BE2C (cell line): ENCODE measurements around the gene RUFY4.

Experiments
- DNase-seq: peaks from one replicate; pipeline ENCODE4 v3.0.0-alpha.2; 2020
- H3K27me3 ChIP-seq: fragments of 250-450 bp; sonication (Bioruptor Pico); 2 replicates; pipeline ENCODE4 v1.5.1; 2020; ENCODE audit warnings: mild to moderate bottlenecking
- H3K36me3 ChIP-seq: fragments of 250-450 bp; sonication (Bioruptor Pico); 2 replicates; pipeline ENCODE4 v1.5.1; 2020; ENCODE audit warnings: mild to moderate bottlenecking
- H3K4me1 ChIP-seq: fragments of 250-450 bp; sonication (Bioruptor Pico); 2 replicates; pipeline ENCODE4 v1.5.1; 2020
- H3K4me3 ChIP-seq: 2 replicates; pipeline ENCODE4 v1.5.1; 2011; ENCODE audit warnings: low read depth, low read length
- H3K9me3 ChIP-seq: fragments of 250-450 bp; sonication (Bioruptor Pico); 2 replicates; pipeline ENCODE4 v1.5.1; 2020
- CTCF ChIP-seq: IDR thresholded peaks from 2 replicates; pipeline ENCODE4 v1.5.1; 2012; ENCODE audit warnings: mild to moderate bottlenecking, low read depth, low read length

The RUFY4 gene

DNA sequence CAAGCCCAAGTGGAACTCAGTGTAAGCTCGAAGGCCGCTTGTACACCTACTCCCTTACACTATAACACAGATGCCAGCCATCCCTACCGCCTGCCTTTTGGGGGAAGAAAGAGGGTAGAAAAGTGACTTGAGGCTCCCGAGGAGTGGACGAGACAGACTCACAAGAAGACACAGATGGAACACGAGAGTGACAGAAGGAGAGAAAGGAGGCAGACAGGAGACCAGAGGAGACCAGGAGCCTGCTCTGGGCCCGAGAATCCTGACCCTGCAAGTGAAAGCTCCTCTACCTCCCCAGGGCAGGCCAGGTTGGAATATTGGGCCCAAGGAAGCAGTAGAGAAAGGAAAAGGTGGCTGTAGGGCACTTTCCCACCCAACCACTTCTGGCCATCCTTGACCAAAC, 42.8 kb upstream of the RUFY4 start:
- TF ChIP-seq CTCF = no peak
- Histone ChIP-seq H3K4me3 (no peak overlapping the region), H3K27me3 (no peaks in the 10 kb centered on the region), H3K36me3 (no peaks in the 10 kb centered on the region), H3K4me1 (0 out of 2 replicates have a peak, but pooled peaks cover 2% of the 10 kb centered on the region), H3K9me3 (no peaks in the 10 kb centered on the region)
- DNase-seq = no peak

DNA sequence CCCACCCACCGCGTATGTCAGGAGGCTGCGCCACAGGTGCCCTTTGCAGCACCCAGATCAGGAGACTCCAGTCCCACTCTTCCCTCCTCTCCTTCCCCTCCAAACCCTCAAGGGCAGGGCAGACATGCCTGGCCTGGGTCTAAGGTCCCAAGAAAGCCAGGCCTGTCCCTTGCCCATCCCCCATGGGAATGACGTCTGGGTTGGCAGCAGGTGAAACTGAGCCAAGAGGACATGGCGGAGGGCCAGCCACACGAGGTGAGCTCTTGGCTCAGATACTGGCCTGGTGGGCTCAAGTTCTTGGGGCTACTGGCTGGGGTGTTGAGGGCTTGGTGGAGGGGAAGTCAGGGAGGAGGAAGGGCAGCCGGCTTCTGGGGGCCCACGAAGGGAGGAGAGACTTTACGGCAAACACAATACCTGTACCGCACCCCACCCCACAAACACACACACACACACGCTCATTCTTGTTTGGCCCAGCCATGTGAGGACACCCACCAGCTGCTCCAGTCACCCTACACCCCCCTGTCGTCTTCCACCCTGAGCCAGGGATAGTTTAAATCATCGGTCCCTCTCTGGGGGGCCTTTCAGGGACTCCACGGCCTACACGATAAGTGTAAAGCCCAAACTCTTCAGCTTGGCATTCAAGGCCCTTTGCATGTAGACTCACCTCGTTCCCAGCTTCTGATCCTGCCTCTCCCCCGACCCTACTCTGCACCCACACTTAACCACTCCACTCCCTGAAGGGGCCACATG, 42.2 kb upstream of the RUFY4 start:
- no peak for TF ChIP-seq CTCF
- H3K27me3 ChIP-seq = no peaks in the 10 kb centered on the region
- peaks cover 8% of the 10 kb centered on the region for H3K4me1 ChIP-seq
- peak; percentile 18 for DNase-seq
- no peak overlapping the region for H3K4me3 ChIP-seq
- H3K9me3 ChIP-seq = no peaks in the 10 kb centered on the region
- no peaks in the 10 kb centered on the region for H3K36me3 ChIP-seq

- Histone ChIP-seq H3K4me1 (peaks cover 15% of the 10 kb centered on the region), H3K27me3 (no peaks in the 10 kb centered on the region), H3K36me3 (no peaks in the 10 kb centered on the region), H3K4me3 (no peak overlapping the region), H3K9me3 (no peaks in the 10 kb centered on the region)
- TF ChIP-seq CTCF = no peak
- no peak for DNase-seq
Measured at GRCh38 chr2:218027426-218028188, 41.4 kb upstream of the RUFY4 start.

GRCh38 chr2:218028189-218028495, 40.9 kb upstream of the RUFY4 start:
- TF ChIP-seq CTCF = no peak
- Histone ChIP-seq H3K36me3 (no peaks in the 10 kb centered on the region), H3K4me3 (no peak overlapping the region), H3K9me3 (no peaks in the 10 kb centered on the region), H3K27me3 (no peaks in the 10 kb centered on the region), H3K4me1 (peaks cover 21% of the 10 kb centered on the region)
- no peak for DNase-seq

- no peak for TF ChIP-seq CTCF
- H3K36me3 ChIP-seq = no peaks in the 10 kb centered on the region
- no peak for DNase-seq
- H3K27me3 ChIP-seq = no peaks in the 10 kb centered on the region
- no peak overlapping the region for H3K4me3 ChIP-seq
- H3K4me1 ChIP-seq = peaks cover 27% of the 10 kb centered on the region
- H3K9me3 ChIP-seq = no peaks in the 10 kb centered on the region
Measured at GRCh38 chr2:218028562-218029348, 40.3 kb upstream of the RUFY4 start.
